H9 (cell line): Measurements from ENCODE around the gene PCDH9. TPM values are rescaled to one million over a fixed set of nuclear protein-coding genes. Genes with fewer than 3 reads are reported as not detected.

ENCODE experiments used
- DNase-seq: peaks from one replicate; pipeline ENCODE4 v3.0.0-alpha.2; 2017
- H2AFZ ChIP-seq: one replicate; pipeline ENCODE4 v1.6.1; 2013; ENCODE audit warnings: mild to moderate bottlenecking, low read length, control low read depth, moderate library complexity
- H2AK5ac ChIP-seq: 2 replicates; pipeline ENCODE4 v1.6.1; 2013; ENCODE audit warnings: low read length, control low read depth, mixed read lengths; ENCODE audit not compliant: insufficient read length
- H2BK120ac ChIP-seq: one replicate; pipeline ENCODE4 v1.6.1; 2013; ENCODE audit warnings: low read depth, mild to moderate bottlenecking, low read length, control low read depth, inconsistent platforms; ENCODE audit not compliant: poor library complexity, severe bottlenecking
- H2BK12ac ChIP-seq: 2 replicates; pipeline ENCODE4 v1.6.1; 2013; ENCODE audit warnings: low read length, control low read depth, mixed read lengths, low read depth; ENCODE audit not compliant: insufficient read length
- H2BK15ac ChIP-seq: 2 replicates; pipeline ENCODE4 v1.6.1; 2013; ENCODE audit warnings: low read depth, low read length, control low read depth
- H2BK20ac ChIP-seq: one replicate; pipeline ENCODE4 v1.6.1; 2013; ENCODE audit warnings: low read depth, mild to moderate bottlenecking, low read length, control low read depth, inconsistent platforms; ENCODE audit not compliant: poor library complexity, severe bottlenecking
- H2BK5ac ChIP-seq: 2 replicates; pipeline ENCODE4 v1.6.1; 2013; ENCODE audit warnings: low read length, control low read depth, mixed read lengths; ENCODE audit not compliant: insufficient read length
- H3K14ac ChIP-seq: 2 replicates; pipeline ENCODE4 v1.6.1; 2013; ENCODE audit warnings: low read length, control low read depth; ENCODE audit not compliant: insufficient read depth
- H3K18ac ChIP-seq: 2 replicates; pipeline ENCODE4 v1.6.1; 2013; ENCODE audit warnings: low read depth, mild to moderate bottlenecking, mixed read lengths, low read length, control low read depth; ENCODE audit not compliant: insufficient read length
- H3K23ac ChIP-seq: 2 replicates; pipeline ENCODE4 v1.6.1; 2013; ENCODE audit warnings: low read length, control low read depth, mixed read lengths, low read depth; ENCODE audit not compliant: insufficient read length
- H3K23me2 ChIP-seq: 2 replicates; pipeline ENCODE4 v1.6.1; 2013; ENCODE audit warnings: low read depth, mild to moderate bottlenecking, mixed read lengths, low read length, control low read depth; ENCODE audit not compliant: insufficient read length, poor library complexity, severe bottlenecking
- H3K27ac ChIP-seq: 2 replicates; pipeline ENCODE4 v1.5.1; 2013; ENCODE audit warnings: low read length, control low read depth, mixed read lengths, low read depth; ENCODE audit not compliant: insufficient read length
- H3K27me3 ChIP-seq: 2 replicates; pipeline ENCODE4 v1.6.1; 2013; ENCODE audit warnings: low read length, control low read depth, inconsistent platforms; ENCODE audit not compliant: insufficient read depth
- H3K4ac ChIP-seq: 2 replicates; pipeline ENCODE4 v1.6.1; 2013; ENCODE audit warnings: low read depth, mild to moderate bottlenecking, control low read depth, inconsistent platforms, low read length, moderate library complexity
- H3K4me1 ChIP-seq: 2 replicates; pipeline ENCODE4 v1.6.1; 2013; ENCODE audit warnings: low read length, control low read depth, inconsistent platforms; ENCODE audit not compliant: insufficient read depth
- H3K4me2 ChIP-seq: 2 replicates; pipeline ENCODE4 v1.6.1; 2013; ENCODE audit warnings: low read length, control low read depth, mixed read lengths; ENCODE audit not compliant: insufficient read length, insufficient read depth
- H3K56ac ChIP-seq: 2 replicates; pipeline ENCODE4 v1.6.1; 2013; ENCODE audit warnings: low read depth, mild to moderate bottlenecking, mixed read lengths, low read length, control low read depth; ENCODE audit not compliant: insufficient read length
- H3K79me1 ChIP-seq: 2 replicates; pipeline ENCODE4 v1.6.1; 2013; ENCODE audit warnings: low read depth, mild to moderate bottlenecking, moderate library complexity, low read length, control low read depth, inconsistent platforms; ENCODE audit not compliant: insufficient read depth, poor library complexity, severe bottlenecking
- H3K79me2 ChIP-seq: 2 replicates; pipeline ENCODE4 v1.6.1; 2013; ENCODE audit warnings: low read length, control low read depth, inconsistent platforms; ENCODE audit not compliant: insufficient read depth
- H3K9ac ChIP-seq: 2 replicates; pipeline ENCODE4 v1.6.1; 2013; ENCODE audit warnings: low read length, control low read depth, mixed read lengths; ENCODE audit not compliant: insufficient read length; ENCODE audit errors: extremely low read depth
- H3K9me3 ChIP-seq: one replicate; pipeline ENCODE4 v1.6.1; 2013; ENCODE audit warnings: low read depth, low read length, inconsistent platforms; ENCODE audit not compliant: control insufficient read depth
- H3T11ph ChIP-seq: one replicate; pipeline ENCODE4 v1.6.1; 2013; ENCODE audit warnings: mild to moderate bottlenecking, low read length, control low read depth, inconsistent platforms
- H4K20me1 ChIP-seq: one replicate; pipeline ENCODE4 v1.6.1; 2013; ENCODE audit not compliant: control insufficient read depth, insufficient read length, insufficient read depth
- H4K5ac ChIP-seq: 2 replicates; pipeline ENCODE4 v1.6.1; 2013; ENCODE audit warnings: low read depth, mild to moderate bottlenecking, mixed read lengths, low read length, control low read depth; ENCODE audit not compliant: insufficient read length
- H4K8ac ChIP-seq: replicated peaks from 2 replicates; pipeline ENCODE4 v1.6.1; 2013; ENCODE audit warnings: low read length, control low read depth, mixed read lengths, low read depth; ENCODE audit not compliant: insufficient read length
- H4K91ac ChIP-seq: 2 replicates; pipeline ENCODE4 v1.6.1; 2013; ENCODE audit warnings: low read depth, mild to moderate bottlenecking, moderate library complexity, mixed read lengths, low read length, control low read depth; ENCODE audit not compliant: insufficient read length
- H3K27ac Mint-ChIP-seq, 3 experiments: 2 replicates in 2 of 3; 3 replicates in 1 of 3; pipeline ENCODE4 v1.8.0; 2020 to 2021; ENCODE audit warnings: mixed read lengths in 3 of 3, mild to moderate bottlenecking in 1 of 3, moderate library complexity in 1 of 3
- H3K27me3 Mint-ChIP-seq: 2 replicates; pipeline ENCODE4 v1.8.0; 2021; ENCODE audit warnings: low read depth, mild to moderate bottlenecking, moderate library complexity, mixed read lengths
- H3K36me3 Mint-ChIP-seq, 3 experiments: 2 replicates in 2 of 3; 3 replicates in 1 of 3; pipeline ENCODE4 v1.8.0; 2020 to 2021; ENCODE audit warnings: low read depth in 3 of 3, mixed read lengths in 3 of 3; ENCODE audit not compliant: insufficient read depth in 1 of 3
- H3K4me1 Mint-ChIP-seq, 2 experiments: 2 replicates each; pipeline ENCODE4 v1.8.0; 2020; ENCODE audit warnings: mixed read lengths in 2 of 2
- H3K4me3 Mint-ChIP-seq, 2 experiments: 2 replicates in 1 of 2; 3 replicates in 1 of 2; pipeline ENCODE4 v1.8.0; 2020 to 2021; ENCODE audit warnings: mild to moderate bottlenecking in 2 of 2, mixed read lengths in 2 of 2, moderate library complexity in 1 of 2
- H3K9me3 Mint-ChIP-seq, 2 experiments: 2 replicates in 1 of 2; 3 replicates in 1 of 2; pipeline ENCODE4 v1.8.0; 2020; ENCODE audit warnings: mild to moderate bottlenecking in 2 of 2, mixed read lengths in 2 of 2, moderate library complexity in 1 of 2
- CTCF ChIP-seq: fragments of 200-600 bp; sonication (generic); conservative IDR thresholded peaks from 3 replicates; pipeline ENCODE4 v1.8.0; 2021; ENCODE audit warnings: antibody characterized with exemption, mild to moderate bottlenecking
- WGBS: extraction: QIAGEN DNeasy Blood & Tissue Kit; methylation state at CpG from one replicate; pipeline ENCODE4 v1.1.7; 2013; ENCODE audit warnings: missing lambda C conversion rate, low lambda C conversion rate, mixed read lengths; ENCODE audit not compliant: insufficient read length; ENCODE audit errors: extremely low coverage; 5-methylcytosine and 5-hydroxymethylcytosine counted together
- total RNA-seq: library from RNA; stranded (reverse); gene quantifications from 2 replicates; pipeline ENCODE4 v1.2.1, GENCODE V29; 2021

PCDH9 gene
- total RNA-seq, 1 experiment from 2014 or later = 0.11 TPM

GRCh38 chr13:66933994-66934393 is 296.1 kb downstream of the PCDH9 start:
- Histone ChIP-seq H4K5ac (no peak overlapping the region), H4K91ac (no peak overlapping the region), H3K27ac (no peak overlapping the region), H2BK15ac (no peak overlapping the region), H3K23ac (no peak overlapping the region), H3K79me2 (no peaks in the 10 kb centered on the region), H3K56ac (no peak overlapping the region), H4K8ac (no peak overlapping the region), H3K9me3 (no peaks in the 10 kb centered on the region), H3T11ph (no peak overlapping the region), H2BK12ac (no peak overlapping the region), H3K14ac (no peak overlapping the region), H3K4me1 (no peaks in the 10 kb centered on the region), H3K18ac (no peak overlapping the region), H2AK5ac (no peak overlapping the region), H3K4me2 (no peak overlapping the region), H2BK5ac (no peak overlapping the region), H2BK120ac (no peak overlapping the region), H3K9ac (no peak overlapping the region), H3K23me2 (no peaks in the 10 kb centered on the region), H4K20me1 (no peaks in the 10 kb centered on the region), H2BK20ac (no peak overlapping the region), H3K4ac (no peak overlapping the region), H3K27me3 (no peaks in the 10 kb centered on the region), H2AFZ (no peak overlapping the region), H3K79me1 (no peaks in the 10 kb centered on the region)
- H3K4me1 Mint-ChIP-seq = 0 out of 4 replicates have a peak, but pooled peaks cover 0 to 3% of the 10 kb centered on the region in 2 experiments
- H3K9me3 Mint-ChIP-seq = no peaks in the 10 kb centered on the region
- no CpG with 5 or more reads among the region's 7 CpGs for WGBS
- no peak overlapping the region for H3K27ac Mint-ChIP-seq
- H3K4me3 Mint-ChIP-seq = no peak overlapping the region
- TF ChIP-seq CTCF = no peak
- no peaks in the 10 kb centered on the region for H3K36me3 Mint-ChIP-seq
- H3K27me3 Mint-ChIP-seq = no peaks in the 10 kb centered on the region
- no peak for DNase-seq
